Upper lobe of left lung (tissue), 4 donors: ENCODE measurements around the gene OR5AU1.

Experiments
- EP300 ChIP-seq, 4 donors: sonication (generic); formaldehyde crosslinking; IDR thresholded peaks; one replicate each; pipeline ENCODE4 v1.5.1; 2017; ENCODE audit warnings: antibody characterized with exemption in 4 of 4, control low read depth in 2 of 4
- TF ChIP-seq, protein P1 (sequence below), 6 experiments: fragments of 450-650 bp in 4 of 6; fragments of 200-600 bp in 2 of 6; sonication (generic) in 2 of 6; IDR thresholded peaks; one replicate each; pipeline ENCODE4 v1.5.1; 2016 to 2019; ENCODE audit warnings: antibody characterized with exemption in 6 of 6

- TF ChIP-seq EP300 (IDR thresholded peaks at IDR 0.05) = no peak
- TF ChIP-seq, protein P1, sequence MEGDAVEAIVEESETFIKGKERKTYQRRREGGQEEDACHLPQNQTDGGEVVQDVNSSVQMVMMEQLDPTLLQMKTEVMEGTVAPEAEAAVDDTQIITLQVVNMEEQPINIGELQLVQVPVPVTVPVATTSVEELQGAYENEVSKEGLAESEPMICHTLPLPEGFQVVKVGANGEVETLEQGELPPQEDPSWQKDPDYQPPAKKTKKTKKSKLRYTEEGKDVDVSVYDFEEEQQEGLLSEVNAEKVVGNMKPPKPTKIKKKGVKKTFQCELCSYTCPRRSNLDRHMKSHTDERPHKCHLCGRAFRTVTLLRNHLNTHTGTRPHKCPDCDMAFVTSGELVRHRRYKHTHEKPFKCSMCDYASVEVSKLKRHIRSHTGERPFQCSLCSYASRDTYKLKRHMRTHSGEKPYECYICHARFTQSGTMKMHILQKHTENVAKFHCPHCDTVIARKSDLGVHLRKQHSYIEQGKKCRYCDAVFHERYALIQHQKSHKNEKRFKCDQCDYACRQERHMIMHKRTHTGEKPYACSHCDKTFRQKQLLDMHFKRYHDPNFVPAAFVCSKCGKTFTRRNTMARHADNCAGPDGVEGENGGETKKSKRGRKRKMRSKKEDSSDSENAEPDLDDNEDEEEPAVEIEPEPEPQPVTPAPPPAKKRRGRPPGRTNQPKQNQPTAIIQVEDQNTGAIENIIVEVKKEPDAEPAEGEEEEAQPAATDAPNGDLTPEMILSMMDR (IDR thresholded peaks at IDR 0.05) = no peak
These were observed 36.9 kb downstream of the OR5AU1 start for GRCh38 chr14:21118933-21119332.
